ENCODE data around the gene RGMB.

The RGMB gene

DNA sequence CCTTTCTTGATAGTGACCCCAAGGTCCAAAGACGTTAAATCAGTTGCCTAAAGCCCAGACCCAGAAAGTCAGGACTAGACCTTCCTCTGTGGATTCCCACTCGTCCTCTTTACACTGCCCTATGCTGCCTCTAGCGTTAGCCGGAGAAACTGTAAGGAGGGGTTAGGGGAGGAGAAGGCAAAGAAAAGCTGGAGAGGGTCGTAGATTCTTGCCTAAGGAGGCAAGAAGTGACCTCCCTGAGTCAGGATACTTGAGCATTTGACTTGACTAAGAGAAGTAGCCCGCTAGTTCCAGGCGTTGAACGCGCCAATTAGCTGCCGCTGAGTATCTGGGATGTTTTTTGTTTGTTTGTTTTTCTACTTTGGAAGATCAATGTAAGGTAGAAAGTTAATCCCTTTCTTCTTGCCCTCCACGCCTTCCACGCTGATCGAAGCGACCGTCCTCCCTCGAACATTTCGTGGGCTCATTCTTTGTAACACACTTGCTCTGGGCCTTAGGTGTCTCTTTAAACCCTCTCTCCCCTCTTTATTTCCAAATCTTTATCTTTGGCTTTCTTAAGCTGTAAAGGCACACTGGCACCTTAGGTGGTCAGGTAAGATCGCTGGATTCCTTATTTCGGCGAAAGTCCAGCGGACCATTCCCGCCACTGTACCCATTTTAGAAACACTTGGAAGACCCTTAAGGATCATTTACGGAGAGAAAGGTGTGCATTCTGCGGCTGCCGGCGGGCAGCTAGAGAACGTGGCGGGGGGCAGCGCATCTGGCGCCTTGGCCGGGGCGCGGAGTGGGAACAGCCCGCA, 5.1 kb upstream of the RGMB start:
- no peak for DNase-seq (ENCODE audit: low read depth in 2 of 2)

DNA sequence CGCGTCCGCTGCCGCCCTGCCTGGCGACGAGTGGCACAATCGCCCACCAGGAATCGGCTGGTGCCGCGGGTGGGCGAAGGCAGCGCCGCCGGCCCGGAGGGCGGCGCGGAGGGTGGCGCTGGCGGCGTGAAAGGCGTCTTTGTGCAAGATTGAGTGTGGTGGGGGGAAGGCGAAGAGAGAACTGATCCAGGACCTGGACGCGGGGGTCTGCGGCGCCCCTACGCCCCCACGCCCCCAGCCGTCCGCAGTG, 4.6 kb upstream of the RGMB start:
- DNase-seq (ENCODE audit: low read depth in 2 of 2): no peak

DNA sequence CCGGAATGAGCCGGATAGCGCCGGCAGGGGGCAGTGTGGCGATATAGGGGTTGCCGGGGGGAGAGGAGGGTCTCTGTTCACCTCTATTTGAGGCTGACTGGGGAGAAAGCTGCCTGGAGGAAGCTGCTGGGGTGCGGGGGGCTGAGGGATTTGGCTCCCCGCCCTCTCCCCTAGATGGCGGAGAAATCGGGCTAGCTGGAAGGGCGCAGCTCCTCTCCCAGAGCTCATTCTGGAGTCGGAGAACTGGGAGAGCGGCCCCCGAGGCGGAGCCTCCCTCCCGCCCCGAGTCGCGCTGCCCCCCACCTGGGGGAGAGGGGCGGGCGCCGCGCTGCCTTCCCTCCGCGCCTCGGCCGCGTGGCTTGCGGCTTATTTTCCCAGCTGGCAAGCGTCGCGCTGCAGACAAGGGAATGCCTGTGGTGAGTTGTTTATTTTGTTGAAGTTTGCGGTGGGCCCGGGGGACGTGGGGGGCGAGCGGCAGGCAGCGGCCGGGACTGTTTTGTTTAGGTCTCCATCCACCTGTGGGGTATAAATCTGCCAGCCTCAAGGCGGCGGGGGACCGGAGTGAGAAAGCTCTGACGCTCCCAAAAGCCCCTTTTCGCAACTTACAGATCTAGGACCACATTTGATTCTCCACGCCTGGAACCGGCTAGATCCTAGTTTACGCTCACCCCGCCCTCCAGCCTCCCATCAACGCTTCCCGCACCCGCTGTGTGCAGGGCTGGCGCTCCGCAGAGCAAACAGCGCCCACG, 4.1 kb upstream of the RGMB start:
- no peak for DNase-seq (ENCODE audit: low read depth in 2 of 2)

DNA sequence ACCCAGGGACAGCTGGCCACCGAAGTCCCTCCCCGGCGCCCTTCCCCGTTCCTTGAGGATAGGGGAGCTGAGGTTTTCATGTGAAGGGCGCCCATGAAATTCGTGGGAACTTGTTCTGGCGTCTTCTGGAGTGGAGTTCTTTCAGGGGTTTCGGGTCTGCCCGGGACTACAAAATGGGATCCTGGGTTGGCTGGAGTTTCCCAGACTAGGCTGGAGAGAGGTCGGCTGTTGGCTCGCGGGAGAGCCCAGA, 3.6 kb upstream of the RGMB start:
- no peak for DNase-seq (ENCODE audit: low read depth in 2 of 2)

DNA sequence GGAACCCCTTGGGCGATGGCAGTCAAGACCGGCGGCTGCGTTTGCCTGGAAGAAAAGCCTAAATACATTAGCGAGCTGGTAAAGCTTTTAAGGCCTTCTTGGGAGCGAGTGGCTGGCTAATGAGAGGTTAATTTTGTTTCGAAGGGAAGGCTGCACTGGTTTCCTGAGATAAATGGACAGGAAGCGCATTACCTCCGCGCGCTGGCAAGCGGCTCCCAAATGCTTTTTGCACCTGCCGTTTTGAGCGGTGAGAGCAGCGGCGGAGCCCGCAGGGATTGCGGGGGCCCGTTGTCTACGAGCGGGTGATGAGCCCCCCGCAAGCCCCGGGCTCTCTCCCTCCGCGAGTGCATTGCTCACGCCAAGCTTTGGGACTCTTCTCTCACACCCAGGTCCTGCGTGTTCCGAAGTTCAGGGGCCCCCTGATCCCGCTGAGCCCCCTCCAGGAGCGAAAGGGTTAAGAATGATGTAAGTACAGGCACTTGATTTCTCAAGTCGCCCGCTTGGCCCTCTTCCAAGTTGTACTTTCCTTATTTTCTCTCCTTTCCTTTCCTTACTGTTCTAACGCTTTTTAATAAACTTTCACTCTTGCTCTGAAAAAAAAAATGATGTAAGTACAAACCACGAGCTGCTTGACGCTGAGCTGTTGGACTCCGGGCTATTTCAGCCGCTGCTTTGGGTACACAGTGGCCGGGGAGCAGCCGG, 3.1 kb upstream of the RGMB start:
- DNase-seq (ENCODE audit: low read depth in 2 of 2): no peak

DNA sequence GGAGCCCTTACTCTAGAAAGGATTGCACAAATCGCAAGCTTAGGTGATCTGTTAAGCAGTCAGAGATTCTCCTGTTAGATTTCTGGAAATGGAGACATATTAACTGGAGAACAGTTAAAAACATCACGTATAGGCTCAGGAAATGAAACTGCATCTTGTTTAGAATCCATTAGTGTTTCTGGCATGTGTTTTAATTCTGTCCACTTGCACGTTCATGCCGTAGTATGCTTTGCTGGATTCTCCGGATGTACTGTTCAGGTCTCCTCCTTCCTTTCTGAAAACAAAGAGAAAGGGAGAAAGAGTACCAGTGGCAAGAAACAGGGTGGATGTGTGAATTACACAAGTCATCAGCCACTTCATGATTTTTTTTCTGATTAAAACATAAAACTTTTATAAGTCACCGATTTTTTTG, 2.5 kb upstream of the RGMB start:
- no peak for DNase-seq (ENCODE audit: low read depth in 2 of 2)

DNA sequence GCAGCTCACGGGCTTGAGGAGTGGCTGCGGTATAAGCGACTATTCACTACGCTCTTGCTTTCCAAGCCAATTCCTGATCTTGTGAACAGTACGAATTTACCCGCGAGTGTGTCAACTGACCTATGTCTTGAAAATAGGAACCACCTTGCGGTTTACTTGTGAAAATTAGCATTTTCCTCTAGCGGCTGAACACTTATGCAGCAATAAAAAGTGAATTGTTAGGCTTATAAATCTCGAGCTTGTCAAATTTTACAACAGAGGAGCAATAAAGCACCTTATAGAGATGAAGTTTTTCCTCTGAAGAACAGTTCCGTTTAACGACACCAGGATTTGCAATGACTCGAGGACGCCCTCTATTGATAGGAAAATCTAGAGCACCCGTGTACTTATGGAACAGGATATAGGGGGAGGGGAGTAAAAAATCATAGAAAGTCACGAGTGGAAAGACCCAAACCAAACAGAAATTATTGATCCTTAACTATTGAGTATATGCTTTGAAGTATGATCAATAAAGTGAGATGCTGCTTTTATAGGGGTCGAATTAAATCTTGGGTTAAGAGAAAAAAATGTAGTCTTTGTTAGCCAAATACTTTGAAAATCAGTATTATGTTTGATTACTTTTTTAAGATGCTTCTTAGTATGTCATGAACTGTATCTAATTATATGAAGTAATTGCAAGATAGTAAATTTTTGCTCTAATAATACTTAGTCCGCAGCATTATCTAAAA, 1.9 kb upstream of the RGMB start:
- no peak for DNase-seq (ENCODE audit: low read depth in 2 of 2)

DNA sequence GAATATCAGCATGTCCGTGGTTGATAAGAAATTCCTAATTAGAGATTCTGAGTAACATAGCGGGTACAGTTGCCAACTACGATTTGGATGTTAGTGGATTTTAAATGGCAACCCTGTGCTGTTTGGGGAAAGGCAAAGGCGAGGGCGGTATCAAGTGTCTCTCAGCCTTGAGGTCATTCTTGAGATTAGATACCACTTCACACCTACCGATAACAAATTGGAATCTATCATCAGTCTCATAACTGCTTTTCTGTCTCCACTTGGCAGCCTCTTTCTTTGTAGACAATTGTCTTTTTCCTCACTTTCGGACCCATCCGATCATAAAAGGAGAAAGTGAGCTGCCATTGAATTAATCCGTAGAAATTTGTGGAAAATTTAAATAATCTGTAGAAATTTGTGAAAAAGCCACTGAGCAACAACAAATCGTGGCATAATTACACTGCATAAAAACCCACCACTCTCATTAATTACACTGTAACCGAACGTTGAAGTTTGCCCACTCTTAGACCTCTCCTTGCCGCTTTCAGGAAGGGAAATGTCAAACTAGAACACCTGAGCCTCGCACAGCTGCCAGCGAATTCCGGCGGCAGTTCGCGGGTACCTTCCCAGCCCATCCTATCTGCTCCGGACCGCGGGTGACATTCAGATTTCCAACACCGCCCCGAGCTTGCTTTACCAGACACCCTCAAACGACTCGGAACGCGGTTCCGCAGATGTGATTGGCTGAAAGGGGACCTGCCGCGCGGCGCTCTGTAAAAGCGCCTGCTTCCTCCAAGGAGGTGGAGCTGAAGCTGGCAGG, 849 bp upstream of the RGMB start:
- peak in 1 of 2 donors; percentile 43 for DNase-seq (ENCODE audit: low read depth in 2 of 2)

DNA sequence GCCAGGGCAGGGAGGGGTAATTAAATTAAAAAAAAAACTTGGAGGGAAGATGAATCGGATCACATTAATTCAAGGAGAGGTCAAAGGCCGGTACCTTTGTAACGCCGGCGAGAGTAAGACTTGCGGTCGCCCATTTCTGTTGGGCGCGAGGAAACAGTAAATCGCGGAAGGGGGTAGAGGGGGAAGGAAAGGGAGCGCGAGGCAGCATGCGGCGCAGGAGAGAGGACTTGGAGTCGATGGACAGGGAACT, 324 bp upstream of the RGMB start:
- DNase-seq (ENCODE audit: low read depth in 2 of 2): no peak

DNA sequence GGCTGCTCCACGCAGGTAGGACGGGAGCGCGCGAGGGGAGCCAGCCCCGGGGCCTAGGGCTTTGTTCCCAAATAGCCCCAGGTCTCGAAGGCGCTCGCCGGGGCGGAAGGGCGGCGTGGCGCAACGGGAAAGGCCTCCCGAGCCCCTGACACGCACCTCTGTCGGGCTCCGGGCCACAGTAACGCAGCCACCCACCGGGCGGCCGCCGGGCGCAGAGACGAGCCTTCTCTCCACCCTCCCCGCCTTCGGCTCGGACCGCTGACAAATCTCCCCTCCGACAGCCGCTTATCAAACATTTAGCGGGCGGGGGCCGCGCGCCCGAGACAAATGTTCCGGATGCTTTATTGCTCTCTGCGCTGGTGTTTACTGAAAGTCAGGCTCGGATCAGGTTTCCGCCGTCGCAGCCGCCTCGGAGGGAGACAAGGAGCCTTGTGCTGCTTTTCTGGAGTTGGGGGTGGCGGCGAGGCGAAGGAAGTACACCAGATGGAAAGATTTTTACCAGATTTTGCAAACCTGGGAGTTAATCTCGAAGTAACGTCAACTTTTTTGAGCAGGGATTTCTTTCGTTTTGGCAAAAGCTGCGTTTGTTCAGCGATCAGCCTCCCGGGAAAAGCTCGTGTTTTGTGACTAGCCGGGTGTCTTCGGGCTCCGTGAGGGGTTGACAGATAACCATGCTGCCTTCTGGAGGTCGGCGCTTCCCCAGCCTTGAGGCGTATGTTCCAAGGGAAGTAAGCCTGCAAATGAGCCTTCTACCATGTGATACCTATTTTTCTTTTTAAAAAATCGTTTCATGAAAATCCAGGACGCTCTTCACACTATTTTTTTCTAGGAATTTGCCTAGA, 950 bp downstream of the RGMB start:
- DNase-seq (ENCODE audit: low read depth in 2 of 2): no peak

DNA sequence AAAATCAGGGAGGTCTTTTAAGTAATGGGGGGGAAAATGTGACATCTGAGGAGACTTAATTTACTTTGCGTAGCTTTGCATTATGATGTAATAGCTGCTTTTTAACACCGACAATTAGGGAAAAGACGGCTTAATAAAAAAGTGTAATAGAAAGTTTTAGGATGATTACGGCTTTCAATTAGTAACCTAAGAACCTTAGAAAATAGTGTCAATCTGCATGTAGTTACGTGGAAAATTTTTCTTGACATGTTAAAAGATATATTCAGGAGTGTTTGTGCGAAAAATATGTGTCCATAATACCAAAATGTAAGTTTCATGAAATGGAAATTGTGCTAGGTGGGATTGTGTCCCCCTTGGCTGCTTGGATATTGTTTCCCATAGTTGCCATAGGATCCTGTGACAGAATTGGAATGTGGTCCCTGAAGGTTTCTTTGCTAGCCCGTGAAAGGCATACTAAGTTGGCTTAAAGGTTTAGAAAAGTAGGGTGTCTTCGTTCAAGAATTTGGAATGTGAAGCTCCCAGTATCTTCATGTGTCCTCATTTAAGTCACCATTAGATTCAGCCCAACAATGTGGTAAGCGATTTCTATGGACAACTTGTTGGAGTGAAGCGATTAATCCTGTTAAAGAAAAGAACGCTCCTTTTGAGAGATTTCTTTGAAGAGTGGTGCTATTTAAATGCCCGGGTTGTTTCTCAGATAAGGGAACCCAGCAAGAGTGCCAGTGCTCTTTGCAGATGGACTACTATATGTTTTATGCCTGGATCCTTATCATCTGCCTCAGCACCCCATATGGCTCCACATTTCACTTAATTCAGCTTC, 2.0 kb downstream of the RGMB start:
- no peak for DNase-seq (ENCODE audit: low read depth in 2 of 2)

DNA sequence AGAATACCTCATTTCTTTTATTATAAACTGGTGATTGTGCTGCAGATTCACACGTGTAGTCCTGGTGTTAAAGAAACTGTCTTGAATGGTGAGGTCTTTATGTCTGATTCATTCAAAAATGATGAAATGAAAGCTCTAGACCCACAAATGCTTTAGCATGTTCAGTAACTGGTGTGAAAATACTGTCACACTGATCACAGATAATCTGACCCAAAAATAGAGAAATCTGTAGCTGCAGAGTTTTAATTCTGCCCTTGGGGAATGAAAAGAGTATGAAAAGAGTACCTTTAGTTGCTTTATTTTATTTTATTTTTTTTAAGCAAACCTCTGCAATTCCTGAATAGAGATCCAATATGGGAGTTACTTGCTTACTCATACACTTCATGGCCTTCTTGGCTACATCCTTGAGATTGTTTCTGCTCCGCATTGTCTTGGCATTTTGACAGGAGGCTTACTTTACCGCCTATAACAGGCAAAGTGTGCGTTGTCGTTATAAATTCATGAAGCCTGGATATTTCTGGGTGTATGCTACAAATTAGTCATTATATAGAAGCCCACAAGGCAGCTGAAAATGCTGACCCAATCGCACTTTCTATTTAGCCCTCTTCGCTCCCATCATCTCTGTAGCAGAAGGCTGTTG, 2.7 kb downstream of the RGMB start:
- no peak for DNase-seq (ENCODE audit: low read depth in 2 of 2)

DNA sequence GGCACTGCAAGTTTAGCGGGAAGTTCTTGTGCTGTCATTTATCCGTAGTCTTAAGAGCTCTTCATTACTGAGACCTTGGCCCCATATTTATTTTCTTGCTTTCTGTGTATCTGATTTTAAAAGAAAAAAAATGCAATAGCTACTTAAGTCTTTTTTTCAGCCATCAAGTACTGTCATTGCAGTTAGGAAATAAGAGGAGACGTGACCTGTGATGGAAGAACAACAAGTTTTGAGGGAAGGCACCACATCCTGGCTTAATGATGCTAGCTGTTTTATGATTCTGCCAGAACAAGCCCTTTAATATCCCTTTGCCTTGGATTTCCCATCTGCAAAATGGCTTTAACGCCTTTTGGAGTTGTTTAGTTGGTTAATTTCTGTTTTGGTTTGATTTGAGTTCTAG, 3.8 kb downstream of the RGMB start:
- no peak for DNase-seq (ENCODE audit: low read depth in 2 of 2)

DNA sequence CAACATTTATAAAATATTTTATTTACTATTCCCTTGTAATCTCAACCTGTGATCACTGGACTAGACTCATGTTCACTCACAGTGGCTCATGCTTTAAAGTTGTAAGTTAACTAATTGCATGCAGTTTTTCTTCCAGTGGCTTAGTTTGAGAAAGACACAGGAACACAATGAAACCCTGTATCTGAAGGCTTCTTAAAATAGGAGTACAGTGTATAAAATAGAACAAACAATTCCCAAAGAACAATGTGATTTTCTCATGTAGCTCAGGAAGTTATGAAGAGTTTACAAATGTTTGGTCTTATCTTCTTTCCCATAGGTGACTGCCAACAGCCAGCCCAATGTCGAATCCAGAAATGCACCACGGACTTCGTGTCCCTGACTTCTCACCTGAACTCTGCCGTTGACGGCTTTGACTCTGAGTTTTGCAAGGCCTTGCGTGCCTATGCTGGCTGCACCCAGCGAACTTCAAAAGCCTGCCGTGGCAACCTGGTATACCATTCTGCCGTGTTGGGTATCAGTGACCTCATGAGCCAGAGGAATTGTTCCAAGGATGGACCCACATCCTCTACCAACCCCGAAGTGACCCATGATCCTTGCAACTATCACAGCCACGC, 5.9 kb downstream of the RGMB start:
- DNase-seq (ENCODE audit: low read depth in 2 of 2): no peak

DNA sequence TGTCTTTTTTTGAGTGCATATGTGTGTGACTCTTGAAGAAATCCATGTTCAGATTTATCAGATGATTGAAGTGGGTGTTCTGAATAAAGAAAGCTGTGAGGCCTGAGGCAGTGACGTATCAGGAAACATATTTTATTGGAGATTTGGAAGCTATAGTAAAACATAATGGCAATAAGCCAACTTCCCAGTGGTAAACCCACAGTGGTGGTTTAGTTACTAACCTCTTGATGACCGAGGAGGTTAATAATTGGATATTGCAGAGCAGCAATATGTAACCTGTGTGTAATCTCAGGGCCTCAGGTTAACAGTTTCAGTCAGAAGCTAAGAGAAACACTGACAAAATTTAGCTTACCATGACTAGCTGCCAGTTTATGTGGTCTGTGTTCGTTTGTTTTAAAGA, 6.9 kb downstream of the RGMB start:
- DNase-seq (ENCODE audit: low read depth in 2 of 2): no peak

DNA sequence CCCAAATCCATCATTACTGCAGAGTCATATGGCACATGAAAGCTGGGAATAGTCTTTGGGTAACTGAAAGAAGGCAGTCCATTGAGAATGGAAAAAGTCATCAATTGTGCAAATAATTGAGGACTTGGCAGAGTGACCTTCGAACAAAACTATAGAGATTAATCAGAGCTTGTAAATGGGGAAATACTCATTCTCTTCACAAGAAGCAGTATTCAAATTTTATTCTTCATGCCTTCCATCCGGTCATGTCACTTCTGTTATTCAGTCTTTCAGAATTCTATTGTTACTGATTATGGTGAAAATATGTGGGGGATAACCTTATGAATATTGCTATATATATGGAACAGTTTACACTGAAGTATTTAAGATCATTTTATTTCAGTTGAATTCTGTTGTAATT, 8.1 kb downstream of the RGMB start:
- DNase-seq (ENCODE audit: low read depth in 2 of 2): no peak

DNA sequence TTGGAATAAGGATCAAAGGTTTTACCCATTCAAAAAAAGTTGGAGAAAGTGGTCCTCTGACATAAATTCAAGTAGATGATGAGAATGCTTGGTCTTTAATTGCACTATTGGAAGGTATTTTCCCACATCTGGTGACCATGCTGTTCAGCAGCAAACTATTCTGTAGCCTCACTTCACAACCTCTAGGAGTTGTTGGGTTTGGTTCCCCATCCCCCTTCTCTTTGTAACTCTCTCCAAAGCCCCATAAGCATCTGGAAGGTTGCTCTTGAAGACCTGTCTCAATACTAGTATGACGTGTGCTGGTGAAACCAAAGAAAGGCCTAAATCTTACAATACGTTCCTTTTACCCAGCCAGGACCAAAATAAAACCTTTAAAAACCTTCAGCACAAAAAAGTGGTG, 8.5 kb downstream of the RGMB start:
- no peak for DNase-seq (ENCODE audit: low read depth in 2 of 2)

DNA sequence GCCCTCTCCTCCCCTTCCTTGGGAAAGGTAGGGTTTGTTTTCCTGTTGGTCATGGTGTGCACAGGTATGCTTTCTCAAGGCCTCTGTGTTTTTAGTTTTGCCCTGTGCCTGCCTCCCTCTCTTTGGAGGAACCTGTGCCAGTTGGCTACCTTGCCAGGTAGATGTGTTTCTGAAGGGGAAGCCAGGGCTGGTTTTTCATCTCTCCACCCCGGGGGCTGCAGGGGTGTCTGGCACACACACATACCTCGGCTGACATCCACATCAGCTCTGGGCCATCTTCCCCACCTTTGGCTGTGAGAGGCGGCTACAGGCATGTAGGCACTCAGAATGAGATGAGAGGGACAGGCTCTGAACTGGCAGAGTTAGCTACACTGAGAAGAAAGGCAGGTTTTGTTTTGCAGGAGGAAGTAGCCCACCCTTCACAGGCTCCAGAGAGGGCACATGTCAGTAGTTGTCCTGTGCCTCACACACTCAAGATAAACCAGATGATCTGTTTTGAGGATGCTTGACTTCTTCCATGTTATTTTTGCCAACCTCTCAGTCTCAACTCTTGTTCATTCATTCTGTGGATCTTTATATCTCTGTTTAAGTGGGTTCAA, 9.7 kb downstream of the RGMB start:
- DNase-seq (ENCODE audit: low read depth in 2 of 2): no peak

DNA sequence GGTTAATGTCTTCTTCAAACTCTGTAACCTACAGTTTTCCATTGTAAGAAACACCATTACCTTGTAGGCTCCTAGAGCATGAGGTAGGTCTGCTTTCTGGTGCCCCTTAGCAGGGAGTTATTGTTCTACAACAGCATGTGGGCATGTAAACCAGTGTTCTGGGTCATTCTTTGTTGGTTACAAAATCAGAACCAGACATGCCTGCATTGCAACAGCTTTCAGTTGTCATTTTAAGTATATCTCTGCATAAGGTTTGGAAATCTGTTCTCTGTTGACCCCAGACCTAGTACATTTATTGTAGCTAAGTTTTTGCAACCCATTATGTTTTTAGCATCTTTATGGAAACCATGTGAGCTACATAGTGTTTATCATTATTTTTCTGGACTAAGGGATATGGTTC, 10.9 kb downstream of the RGMB start:
- DNase-seq (ENCODE audit: low read depth in 2 of 2): no peak

Measured in activated CD4-positive, alpha-beta T cell treated with anti-CD3 and anti-CD28 coated beads for 24 hours (primary cell).